HG03103 (cell line): Measurements from ENCODE around the gene NUDT8.
"Not testable (repeated sequence)": the region's sequence is repeated elsewhere in the genome, so short reads cannot be mapped to it uniquely, and the experiment has no call there.

Experiments
- ATAC-seq: cut with Tn5 transposase; IDR thresholded peaks from one replicate; pipeline ENCODE4 v1.9.1; 2021; ENCODE audit warnings: low read depth; ENCODE audit not compliant: unreplicated experiment

NUDT8 gene

DNA sequence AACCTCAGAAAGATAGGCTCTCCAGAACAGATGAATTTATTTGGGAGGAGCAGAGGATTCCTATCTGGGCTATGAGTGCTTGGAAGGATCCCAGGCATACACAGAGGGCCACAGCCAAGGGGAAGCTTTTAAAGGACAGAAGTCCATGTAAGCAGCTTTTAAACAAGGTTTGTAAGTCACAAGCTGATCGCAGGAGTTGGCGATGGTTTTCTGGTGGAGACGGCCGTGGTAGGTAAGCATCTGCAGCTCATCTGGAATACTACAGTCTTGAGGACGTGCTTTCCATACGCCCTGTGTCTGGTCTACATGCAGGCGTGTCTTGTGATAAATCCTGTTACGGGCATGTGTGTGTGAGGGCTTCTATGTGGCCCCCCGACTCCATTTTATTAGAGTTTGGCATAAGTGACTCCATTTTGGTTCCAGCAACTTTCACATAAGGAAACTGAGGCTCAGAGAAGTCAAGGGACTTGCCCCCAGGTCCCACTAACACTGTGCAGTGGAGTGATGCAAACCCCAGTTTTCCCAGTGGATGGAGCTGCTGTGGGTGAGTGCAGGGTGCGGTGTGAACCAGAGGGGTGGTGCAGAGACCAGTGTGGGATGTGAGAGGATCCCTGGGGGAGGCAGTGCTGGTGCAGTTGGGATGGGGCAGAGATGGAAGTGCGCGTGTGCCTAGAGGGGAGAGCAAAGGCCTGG, 32.6 kb upstream of the NUDT8 start:
- no peak for ATAC-seq

GRCh38 chr11:67660752-67661151, 31.0 kb upstream of the NUDT8 start:
- ATAC-seq = not testable (repeated sequence)

DNA sequence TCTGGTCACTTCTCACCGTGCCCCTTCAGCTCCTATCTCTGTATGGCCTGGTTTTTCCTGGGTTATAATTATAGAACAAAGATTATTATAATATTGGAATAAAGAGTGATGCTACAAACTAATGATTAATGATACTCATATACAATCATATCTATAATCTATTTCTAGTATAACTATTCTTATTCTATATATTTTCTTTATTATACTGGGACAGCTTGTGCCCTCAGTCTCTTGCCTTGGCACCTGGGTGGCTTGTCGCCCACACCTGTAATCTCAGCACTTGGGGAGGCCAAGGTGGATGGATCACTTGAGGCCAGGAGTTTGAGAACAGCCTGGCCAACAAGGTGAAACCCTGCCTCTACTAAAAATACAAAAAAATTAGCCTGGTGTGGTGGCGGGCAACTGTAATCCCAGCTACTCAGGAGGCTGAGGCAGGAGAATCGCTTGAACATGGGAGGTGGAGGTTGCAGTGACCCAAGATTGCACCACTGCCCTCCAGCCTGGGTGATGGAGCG, 30.0 kb upstream of the NUDT8 start:
- not testable (repeated sequence) for ATAC-seq

DNA sequence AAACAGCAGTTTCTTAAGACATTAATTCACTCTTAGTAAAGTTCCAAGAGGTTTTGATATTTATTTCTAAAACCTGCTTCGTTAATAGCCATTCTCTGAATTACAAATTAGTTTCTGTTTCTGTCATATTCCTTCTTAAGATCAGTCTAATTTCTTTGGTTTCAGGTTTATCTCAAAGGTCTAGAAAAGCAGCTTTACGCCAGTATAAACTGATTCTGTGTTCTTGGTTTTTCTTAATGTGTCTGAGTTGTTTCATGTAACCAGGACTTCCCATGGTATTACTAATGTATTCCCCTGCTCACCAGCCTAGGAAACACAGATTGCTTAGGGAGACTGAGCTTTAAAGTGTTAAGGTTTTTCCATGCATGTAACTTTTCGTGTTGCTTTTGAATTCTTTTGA, 27.6 kb upstream of the NUDT8 start:
- ATAC-seq = no peak

GRCh38 chr11:67656278-67656922, 26.7 kb upstream of the NUDT8 start:
- ATAC-seq = no peak

- no peak for ATAC-seq
These were observed 24.5 kb upstream of the NUDT8 start for GRCh38 chr11:67654225-67654624.

DNA sequence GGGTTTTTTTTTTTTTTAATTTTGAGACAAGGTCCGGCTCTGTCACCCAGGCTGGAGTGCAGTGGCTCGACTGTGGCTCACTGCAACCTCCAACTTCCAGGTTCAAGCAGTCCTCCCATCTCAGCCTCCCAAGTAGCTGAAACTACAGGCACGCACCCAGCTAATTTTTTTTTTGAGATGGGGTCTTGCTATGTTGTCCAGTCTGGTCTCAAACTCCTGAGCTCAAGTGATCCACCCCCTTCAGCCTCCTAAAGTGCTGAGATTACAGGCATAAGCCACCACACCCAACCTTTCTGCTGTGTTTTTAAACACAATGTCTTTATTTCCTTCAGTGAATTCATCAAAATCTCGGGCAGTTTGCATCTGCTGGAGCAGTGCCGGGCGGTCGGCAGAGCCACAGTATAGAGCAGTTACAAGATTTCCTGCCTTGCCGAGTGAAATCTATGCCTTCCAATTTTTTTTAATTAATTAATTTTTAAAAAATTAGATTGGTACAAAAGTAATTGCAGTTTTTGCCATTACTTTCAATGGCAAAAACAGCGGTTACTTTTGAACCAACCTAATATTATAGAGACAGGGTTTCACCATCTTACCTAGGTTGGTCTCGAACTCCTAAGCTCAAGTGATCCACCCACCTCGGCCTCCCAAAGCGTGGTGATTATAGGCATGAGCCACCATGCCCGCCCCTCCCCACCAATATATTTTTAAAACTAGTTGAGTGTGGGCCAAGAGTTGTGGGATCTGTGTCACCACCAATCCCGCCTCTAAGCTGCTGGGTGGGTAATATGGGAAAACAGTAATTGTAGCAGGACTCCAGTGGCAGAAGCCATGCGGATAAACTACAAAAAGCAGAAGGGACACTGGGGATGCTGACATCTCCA, 23.5 kb upstream of the NUDT8 start:
- no peak for ATAC-seq

GRCh38 chr11:67651976-67652781, 22.4 kb upstream of the NUDT8 start:
- no peak for ATAC-seq

- ATAC-seq = no peak
These were observed 20.1 kb upstream of the NUDT8 start for GRCh38 chr11:67649634-67650510.

GRCh38 chr11:67648796-67649613, 19.3 kb upstream of the NUDT8 start:
- no peak for ATAC-seq

- ATAC-seq = no peak
These were observed 18.5 kb upstream of the NUDT8 start for GRCh38 chr11:67648140-67648795.

GRCh38 chr11:67647471-67647870, 17.7 kb upstream of the NUDT8 start:
- no peak for ATAC-seq

DNA sequence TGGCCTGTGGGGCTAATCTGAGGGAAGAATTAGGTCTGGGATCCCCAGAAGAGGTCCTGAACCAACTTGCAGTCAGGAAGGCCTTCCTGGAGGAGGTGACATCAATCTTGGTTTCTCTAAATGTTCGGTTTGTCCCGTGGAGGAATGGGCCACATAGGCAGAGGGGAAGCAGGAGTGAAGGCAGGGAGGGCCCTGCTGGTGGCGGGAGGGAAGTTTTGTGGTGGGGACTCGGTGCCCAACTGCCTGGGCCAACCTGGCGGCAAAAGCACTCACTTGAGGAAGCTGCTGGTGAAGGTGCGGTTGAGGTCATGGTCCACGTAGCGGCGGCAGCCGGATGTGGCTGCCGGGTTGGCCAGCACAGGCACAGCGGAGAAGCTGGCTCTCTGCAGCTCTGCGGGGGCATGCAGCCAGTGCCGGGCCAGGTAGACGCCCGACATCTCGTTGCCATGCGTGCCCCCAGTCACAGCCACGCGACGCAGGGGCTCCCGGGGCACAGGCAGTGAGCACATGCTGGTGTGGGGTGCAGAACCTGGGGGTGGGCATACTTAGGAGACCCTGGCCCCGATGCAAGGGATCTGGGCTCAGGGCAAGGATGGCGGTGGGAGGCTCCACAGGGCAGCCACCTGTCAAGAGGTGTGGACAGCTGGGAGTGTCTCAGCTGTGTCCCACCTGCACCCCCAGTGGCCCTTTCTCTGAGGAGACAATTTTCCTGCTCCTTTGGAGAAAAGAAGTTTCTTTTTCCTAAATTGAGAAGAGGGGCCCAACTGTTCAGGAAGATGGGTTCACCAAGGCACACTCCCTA, 17.0 kb upstream of the NUDT8 start:
- ATAC-seq = no peak

- no peak for ATAC-seq
These were observed 16.1 kb upstream of the NUDT8 start for GRCh38 chr11:67645521-67646461.

- no peak for ATAC-seq
These were observed 15.0 kb upstream of the NUDT8 start for GRCh38 chr11:67644472-67645418.
